Tibial nerve (tissue), 3 donors: ENCODE results near the gene SMCO4.

Source experiments
- POLR2A ChIP-seq, 2 donors: fragments of 450-650 bp; IDR thresholded peaks; one replicate each; pipeline ENCODE4 v1.6.1; 2017; ENCODE audit warnings: antibody characterized with exemption in 2 of 2, mild to moderate bottlenecking in 2 of 2, moderate library complexity in 2 of 2
- TF ChIP-seq, protein P1 (sequence below), 5 experiments: fragments of 200-600 bp in 3 of 5; fragments of 450-650 bp in 2 of 5; sonication (generic) in 3 of 5; IDR thresholded peaks; one replicate each; pipeline ENCODE4 v1.5.1; 2016 to 2019; ENCODE audit warnings: antibody characterized with exemption in 5 of 5, mild to moderate bottlenecking in 3 of 5, moderate library complexity in 2 of 5

DNA sequence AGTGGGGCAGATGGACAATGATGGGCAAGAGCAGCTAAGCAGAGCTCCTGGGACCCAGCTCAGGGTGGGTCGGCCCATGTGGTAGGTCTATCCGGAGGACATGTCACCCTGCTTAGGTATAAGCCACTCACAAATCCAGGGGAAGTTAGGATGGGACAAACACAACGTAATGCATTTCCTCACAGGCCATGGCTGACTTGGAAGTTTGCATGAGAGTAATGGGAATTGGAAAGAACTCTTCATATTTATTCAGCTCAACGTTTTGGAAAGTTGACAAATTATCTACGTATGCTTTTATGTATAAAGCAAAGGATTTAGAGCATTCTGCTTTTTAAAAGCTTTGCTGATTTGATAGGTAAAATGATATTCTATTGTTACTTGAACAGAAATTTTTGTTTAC lies 74.9 kb downstream of the SMCO4 start:
- TF ChIP-seq, protein P1, sequence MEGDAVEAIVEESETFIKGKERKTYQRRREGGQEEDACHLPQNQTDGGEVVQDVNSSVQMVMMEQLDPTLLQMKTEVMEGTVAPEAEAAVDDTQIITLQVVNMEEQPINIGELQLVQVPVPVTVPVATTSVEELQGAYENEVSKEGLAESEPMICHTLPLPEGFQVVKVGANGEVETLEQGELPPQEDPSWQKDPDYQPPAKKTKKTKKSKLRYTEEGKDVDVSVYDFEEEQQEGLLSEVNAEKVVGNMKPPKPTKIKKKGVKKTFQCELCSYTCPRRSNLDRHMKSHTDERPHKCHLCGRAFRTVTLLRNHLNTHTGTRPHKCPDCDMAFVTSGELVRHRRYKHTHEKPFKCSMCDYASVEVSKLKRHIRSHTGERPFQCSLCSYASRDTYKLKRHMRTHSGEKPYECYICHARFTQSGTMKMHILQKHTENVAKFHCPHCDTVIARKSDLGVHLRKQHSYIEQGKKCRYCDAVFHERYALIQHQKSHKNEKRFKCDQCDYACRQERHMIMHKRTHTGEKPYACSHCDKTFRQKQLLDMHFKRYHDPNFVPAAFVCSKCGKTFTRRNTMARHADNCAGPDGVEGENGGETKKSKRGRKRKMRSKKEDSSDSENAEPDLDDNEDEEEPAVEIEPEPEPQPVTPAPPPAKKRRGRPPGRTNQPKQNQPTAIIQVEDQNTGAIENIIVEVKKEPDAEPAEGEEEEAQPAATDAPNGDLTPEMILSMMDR (IDR thresholded peaks at IDR 0.05), result no peak
- TF ChIP-seq POLR2A (IDR thresholded peaks at IDR 0.05), result no peak
